LoVo (cell line): ENCODE data around the gene TBC1D3L.
"Not testable (repeated sequence)": the region's sequence is repeated elsewhere in the genome, so short reads cannot be mapped to it uniquely, and the experiment has no call there.

Experiments used
- DNase-seq: peaks from one replicate; pipeline ENCODE4 v3.0.0-alpha.2; 2016; ENCODE audit warnings: low spot score

TBC1D3L gene

GRCh38 chr17:37988960-37989359 is at the start of gene TBC1D3L:
Gene TBC1D3L, minus strand, starts transcription at chr17:37989060. Its CDS starts 1,540 bp downstream, at chr17:37987520.
- not testable (repeated sequence) for DNase-seq

GRCh38 chr17:38003676-38004075 is 14.8 kb upstream of the TBC1D3L start, which contains the start of gene TBC1D3D:
Gene TBC1D3D, plus strand, starts transcription at chr17:38003976. Its CDS starts 1,585 bp downstream, at chr17:38005561.
- DNase-seq, result not testable (repeated sequence)
